Activated T-cell treated with anti-CD3 and anti-CD28 coated beads for 1 hour (primary cell): ENCODE data around the gene SLC9A8.
"Not testable (repeated sequence)": the region's sequence is repeated elsewhere in the genome, so short reads cannot be mapped to it uniquely, and the experiment has no call there.

Experiments used
- DNase-seq: peaks from one replicate; pipeline ENCODE4 v3.0.0-alpha.2; 2020; ENCODE audit warnings: low read depth

The SLC9A8 gene

DNA sequence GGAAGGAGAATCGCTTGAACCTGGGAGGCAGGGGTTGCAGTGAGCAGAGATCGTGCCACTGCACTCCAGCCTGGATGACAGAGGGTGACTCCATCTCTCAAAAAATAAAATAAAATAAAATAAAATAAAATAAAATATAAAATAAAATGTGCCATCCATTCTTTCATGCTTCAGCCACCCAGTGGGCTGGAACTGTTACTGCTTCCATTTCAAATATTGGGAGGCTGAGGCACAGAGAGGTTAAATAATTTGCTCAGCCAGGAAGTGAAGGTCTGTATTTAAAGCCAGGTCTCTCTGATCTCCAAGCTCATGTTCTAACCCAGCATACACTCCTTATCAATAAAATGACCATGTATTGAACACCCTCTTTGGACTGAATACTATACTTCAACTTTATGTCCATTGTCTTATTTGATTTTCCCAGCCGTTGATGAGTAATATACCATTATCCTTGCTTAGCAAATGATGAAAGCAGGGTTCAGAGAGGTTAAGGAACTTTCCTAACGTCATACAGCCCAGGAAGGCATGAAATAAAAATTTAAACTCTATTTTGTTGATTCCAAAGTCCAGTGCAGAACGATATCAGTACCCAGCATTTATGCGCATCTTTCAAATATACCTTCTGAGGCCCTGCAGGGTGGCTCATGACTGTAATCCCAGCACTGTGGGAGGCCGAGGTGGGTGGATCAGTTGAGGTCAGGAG is 25.8 kb upstream of the SLC9A8 start:
- no peak for DNase-seq

DNA sequence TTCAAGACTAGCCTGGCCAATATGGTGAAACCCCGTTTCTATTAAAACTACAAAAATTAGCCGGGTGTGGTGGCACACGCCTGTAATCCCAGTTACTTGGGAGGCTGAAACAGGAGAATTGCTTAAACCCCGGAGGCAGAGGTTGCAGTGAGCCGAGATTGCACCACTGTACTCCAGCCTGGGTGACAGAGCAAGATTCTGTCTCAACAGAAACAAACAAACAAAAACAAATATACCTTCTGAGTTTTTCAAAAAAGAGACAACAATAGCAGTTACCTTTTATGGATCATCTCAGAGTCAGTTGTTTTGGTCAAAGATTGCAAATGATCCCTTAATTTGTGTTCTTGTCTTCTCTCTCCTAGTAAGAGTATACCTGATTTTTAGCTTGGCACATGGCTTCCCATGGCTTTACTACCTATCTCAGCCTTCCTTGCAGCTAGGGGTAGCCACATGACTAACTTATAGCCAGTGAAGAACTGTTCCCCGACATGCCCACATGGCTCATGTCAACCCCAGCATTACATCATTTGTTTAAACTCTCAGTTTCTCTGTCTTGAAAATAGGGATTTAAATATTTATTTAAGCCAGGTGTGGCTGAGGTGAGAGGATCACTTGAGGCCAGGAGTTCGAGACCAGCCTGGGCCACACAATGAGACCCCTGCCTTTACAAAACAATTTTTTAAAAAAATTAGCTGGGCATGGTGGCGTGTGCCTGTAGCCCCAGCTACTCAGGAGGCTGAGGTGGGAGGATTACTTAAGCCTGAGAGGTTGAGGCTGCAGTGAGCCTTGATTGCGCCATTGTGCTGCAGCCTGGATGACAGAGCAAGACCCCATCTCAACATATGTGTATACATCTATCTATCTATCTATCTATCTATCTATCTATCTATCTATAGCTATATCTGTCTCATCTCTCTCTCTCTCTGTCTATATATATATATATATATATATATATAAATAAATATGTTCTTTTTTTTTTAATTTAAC is 25.0 kb upstream of the SLC9A8 start:
- DNase-seq = no peak

DNA sequence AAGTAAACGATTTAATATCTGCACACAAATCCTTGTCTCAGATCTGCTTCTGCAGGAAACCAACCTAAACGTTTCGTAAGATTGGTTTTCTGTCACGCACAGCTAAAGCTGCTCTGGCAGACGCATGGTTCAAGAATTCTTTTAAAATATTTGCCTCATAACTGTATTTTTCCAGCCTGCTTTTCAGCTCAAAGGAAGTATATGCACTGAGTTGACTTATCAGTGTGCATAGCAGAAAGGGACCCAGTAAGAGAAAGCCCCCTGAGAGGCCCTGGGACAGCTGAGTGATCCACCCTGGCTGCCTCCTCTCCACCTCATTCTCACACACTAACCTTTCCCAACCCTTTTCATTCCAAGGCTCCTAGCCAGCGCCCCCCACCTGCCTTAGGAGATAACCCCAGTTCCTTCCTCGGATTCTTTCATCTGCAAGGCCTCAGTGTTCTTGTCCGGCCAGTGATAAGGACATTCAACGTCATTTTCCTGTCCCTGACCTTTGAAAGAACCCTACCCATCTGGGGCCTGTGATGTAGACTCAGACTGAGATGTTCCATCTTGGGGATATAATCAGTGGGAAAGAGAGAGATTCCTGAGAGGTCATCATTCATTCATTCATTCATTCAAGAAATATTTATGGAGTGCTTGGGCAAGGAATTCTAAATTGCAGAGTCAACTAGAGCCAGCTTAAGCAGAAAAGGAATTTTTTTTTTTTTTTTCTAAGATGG is 22.4 kb upstream of the SLC9A8 start:
- no peak for DNase-seq

DNA sequence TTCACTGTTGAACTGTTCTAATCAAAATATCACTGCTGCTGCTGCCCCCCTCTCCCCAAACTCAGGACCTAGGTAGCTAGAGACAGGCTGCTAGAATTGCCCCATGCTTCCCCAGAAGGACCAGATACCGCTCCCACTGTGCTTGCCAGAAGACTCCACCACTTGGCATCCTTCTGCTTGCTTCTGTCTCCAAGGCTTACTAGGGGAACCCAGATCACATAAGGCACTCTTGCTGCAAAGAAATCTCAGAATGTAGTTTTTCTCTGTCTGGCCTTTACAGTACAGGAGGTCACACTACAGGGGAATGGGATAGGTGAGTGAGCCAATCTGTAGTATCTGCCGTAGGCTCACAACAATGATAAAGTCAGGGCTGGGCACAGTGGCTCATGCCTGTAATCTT is 21.5 kb upstream of the SLC9A8 start:
- no peak for DNase-seq

DNA sequence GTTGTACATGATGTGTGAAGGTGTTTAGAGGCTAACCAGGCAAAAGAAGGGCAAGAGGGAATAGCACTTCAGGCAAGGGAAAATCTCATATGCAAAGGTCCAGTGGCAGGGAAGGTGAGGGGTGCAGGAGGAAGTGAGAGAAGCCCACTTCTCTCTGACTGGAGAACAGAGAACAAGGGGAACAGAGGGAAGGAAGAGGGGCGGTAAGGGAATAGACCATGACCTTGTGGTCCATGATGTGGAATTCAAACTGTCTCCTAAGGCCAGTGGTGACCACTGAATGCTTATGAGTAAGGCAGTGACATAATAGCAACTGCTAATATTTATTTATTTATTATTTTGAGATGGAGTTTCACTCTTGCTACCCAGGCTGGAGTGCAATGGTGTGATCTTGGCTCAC is 20.6 kb upstream of the SLC9A8 start:
- no peak for DNase-seq

DNA sequence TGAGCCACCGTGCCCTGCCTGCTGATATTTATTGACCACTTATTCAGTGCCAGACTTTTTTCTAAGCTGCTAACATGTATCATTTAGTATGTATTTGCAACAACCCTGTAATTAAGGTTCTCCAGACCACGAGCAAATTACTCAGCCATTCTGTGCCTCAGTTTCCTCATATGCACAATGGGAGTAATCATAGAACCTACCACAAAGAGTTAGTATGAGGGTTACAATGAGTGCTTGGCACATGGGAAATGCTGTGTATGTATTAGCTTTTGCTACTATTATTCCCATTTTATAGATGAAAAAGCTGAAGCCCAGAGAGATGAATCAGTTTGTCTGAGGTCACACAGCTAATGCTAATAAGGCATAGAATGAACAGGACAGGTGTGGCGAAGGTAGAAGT is 20.0 kb upstream of the SLC9A8 start:
- no peak for DNase-seq

DNA sequence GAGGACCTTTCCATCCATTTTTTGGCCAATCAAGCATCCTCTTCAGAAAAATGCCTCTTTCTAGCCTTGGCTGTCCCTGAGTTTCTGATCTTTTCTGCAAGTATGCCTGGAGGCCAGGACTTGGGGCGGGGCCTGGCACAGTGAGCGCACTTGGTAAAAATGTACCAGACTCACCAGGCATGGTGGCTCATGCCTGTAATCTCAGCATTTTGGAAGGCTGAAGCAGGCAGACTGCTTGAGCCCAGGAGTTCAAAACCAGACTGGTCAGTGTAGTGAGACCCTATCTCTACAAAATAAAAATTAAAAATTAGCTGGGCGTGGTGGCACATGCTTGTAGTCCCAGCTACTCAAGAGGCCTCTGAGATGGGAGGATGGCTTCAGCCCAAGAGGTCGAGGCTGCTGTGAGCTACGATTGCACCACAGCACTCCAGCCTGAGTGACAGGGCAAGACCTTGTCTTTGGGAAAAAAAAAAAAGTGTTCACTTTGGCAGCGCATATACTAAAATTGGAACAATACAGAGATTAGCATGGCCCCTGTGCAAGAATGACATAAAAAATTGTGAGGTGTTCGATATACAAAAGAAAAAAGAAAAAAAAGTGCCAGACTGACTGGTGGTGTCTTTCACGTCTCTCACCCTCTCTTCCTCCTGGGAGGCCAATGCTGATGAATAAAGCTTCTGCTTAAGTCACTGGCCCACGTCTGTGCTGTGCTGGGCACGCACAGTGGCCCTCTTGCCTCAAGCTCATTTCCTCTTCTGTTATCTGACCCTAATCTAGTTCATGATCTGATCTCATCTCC is 18.1 kb upstream of the SLC9A8 start:
- DNase-seq = no peak

DNA sequence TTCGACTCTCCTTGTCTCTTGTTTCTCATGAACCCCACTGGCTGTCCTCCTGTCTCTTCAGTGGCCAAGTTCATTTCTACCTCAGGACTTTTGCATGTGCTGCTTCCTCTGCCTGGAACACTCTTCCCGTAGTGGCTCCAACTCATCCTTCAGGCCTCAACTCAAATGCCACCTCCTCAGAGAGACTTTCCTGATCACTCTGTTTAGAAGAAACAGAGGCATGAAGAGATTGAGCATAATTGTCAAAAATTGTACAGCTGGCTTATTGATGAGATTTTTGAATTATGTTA is 17.5 kb upstream of the SLC9A8 start:
- DNase-seq = no peak

DNA sequence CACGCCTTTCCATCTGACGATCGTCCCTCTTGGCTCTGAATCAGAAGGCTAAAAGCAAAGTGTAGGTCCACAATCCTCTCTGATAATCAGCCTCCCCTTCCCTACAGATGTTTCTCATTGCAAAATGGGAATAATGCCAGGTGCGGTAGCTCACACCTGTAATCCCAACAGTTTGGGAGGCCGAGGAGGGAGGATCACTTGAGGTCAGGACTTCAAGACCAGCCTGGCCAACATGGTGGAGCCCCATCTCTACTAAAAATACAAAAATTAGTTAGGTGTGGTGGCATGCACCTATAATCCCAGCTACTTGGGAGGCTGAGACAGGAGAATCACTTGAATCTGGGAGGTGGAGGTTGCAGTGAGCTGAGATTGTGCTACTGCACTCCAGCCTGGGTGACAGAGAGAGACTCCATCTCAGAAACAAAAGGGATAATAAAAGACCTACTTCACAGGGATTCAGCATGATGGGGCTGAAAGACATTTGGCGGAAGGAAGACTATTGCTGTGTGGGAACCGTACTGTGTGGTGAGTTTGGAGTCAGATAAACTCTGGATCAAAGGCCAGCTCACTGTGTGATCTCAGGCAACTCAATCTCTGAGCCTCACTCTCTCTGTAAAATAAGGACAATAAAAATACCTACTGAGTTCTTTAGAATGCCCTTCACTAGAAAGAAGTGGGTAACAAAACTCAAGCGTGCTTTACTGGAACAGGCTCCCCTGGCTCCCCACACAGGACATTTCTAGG is 15.9 kb upstream of the SLC9A8 start:
- no peak for DNase-seq

DNA sequence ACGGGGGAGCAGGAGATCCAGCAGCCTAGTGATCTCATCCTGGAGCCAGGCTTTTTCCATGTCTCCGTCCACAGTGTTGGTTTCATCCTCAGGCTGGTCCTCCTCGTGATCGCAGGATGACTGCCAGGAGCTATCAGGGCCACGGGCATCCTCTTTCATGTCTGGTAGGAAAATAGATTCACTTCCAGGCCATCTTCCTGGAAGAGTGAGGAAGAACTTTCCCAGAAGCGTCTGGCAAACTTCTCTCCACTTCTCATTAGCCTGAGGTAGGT is 15.3 kb upstream of the SLC9A8 start:
- DNase-seq = no peak

DNA sequence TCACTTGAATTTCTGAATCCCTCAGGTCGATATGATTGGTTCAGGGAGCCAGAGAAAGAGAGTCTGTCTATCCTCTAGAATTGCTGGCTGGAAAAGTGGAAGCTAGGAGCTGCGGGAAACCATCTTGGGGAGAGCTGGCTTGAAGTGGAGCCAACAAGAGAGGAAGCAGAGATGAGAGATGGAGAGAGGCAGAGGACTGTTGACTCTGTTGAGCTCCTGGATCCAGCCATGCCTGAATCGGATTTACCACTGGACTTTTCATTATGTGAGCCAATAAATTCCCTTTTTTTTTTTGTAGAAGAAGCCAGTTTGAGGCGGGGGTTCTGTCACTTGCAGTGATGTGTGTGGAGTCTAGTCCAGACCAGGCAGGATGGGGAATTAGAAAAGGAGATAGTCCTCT is 13.9 kb upstream of the SLC9A8 start:
- DNase-seq = no peak

DNA sequence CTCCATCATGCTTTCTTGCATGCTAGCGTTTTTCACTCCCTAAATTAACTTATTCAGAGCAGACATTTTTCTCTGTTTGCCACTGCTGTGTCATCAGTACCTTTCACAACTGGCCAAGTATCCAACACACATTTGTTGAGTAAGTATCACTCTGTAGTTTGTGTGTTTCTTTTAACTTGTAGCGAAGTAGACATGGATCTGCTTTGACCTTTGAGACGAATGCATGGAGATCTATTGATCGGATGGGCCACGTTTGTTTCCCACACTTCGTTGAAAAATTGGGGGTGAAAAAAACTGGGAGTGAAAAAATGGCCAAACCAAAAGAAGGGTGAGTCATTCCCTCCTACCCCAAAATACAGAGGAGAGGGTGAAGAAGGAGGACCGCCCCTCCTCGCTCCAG is 12.9 kb upstream of the SLC9A8 start:
- DNase-seq = no peak

DNA sequence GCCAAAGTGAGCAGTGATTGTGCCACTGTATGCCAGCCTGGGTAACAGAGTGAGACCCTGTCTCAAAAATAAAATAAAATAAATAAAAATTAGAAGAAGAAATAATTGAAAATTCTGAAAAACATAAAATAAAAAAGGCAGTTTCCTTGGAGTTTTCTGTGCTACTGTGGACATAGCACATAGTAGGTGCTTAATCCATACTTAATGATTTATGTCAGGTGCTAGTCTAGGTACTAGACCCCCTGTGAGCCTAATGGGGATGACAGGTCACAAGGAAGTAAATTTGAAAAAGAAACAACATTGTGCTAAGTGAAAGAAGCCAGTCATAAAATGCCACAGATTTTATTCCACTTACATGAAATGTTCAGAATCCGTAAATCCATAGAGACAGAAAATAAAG is 9.2 kb upstream of the SLC9A8 start:
- no peak for DNase-seq

DNA sequence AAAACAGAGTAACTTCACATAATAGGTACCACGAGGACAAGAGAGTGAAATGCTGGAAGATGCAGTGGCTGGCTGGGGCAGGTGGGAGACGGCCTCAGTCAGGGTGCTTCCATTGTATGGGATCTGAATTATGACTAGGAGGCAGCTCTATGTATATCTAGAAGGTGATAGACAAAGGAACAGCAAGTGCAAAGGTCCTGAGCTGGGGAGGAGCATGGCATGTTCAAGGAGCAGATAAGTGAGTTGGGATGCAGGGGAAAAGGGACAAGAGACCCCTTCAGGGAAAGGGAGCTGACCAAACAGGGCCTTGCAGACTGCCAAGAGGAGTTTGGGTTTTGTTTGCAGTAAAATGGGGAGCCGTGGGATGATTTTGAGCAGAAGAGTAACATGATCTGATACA is 8.3 kb upstream of the SLC9A8 start:
- no peak for DNase-seq

DNA sequence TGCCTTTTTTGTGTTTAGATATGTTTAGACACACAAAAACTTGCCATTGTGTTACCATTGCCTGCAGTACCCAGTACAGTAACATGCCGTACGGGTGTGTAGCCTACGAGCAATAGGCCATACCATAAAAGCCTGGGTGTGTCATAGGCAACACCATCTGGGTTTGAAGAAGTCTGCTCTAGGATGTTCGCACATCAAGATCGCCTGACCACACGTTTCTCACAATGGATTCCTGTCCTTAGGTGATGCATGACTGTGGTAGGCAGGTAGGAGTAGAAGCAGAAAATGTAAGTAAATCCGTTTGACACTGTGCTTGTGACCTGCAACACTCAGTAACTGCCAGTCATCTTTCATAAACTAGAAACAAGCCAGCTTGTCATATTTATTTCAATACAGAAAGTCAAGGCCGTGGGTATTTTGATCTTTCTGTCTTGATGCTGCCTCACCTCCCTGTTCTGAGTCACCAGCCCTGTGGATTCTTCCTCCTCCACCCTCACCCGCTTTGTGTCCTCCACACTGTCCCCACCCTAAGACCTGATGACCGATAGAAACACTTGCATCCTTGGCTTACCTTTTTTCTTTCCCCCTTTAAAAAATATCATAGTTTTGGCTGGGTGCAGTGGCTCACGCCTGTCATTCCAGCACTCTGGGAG is 7.3 kb upstream of the SLC9A8 start:
- not testable (repeated sequence) for DNase-seq

DNA sequence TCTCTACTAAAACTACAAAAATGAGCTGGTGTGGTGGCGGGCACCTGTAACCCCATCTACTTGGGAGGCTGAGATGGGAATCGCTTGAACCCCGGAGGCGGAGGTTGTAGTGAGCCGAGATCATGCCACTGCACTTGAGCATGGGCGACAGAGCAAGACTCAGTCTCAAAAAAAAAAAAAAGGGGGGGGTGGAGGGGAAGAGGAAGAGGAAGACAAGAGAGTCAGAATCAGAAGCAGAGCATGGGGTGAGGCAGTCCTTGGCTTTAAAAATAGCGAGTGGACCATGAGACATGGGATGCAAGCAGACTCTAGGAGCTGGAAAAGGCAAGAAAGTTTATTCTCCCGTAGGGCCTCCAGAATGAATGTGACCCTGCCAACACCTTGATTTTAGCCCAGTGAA is 3.9 kb upstream of the SLC9A8 start:
- no peak for DNase-seq

DNA sequence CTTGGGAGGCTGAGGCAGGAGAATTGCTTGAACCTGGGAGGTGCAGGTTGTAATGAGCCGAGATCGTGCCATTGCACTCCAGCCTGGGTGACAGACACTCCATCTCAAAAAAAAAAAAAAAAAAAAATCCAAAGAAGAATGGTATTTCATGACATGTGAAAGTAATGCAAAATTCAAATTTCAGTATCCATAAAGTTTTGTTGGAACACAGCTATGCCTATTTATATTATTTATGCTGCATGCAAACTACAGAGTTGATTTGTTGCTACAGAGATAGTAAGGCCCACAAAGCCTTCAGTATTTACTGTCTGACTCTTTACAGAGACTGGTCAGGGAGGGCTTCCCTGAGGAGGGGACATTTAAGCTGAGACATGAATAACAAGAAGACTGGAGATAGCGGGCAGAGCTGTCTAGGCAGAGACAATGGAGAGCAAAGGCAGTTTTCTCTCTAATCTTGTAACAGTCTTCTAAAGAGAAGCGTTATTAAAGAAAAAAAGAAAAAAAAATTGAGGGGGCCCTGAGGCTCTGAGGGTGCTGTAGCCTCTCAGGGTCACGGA is 2.7 kb upstream of the SLC9A8 start:
- no peak for DNase-seq

DNA sequence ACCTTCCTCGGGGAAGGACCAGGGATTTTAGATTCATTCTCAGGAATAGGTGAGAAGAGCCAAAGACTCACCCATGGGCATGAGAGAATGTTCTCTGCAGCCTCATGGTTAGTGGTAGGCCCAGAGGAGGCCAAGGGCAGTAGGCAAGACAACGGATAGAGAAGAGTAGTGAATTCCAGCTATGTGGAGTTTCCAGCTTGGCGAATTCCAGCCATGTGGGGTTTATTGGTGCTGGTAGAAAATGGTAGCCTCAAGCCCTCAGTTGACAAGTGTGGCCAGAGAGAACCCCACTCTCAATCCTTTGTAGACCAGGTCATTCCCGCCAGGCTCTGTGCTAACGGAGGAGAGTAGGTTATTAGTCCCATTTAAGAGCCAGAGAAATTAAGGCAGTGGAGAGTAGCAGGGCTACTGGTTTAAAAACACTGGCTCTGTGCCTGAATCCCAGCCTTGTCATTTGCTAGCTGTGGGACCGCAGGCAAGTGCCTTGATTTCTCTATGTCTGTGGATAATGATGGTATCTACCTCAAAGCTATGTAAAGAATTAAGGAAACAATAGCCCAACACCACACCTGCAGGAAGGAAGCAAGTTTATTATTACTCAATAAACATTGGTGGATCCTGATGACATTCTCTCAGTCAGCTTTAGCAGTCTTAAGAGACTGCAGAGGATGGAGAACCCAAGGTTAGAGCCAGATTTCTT is 2.0 kb upstream of the SLC9A8 start:
- no peak for DNase-seq

DNA sequence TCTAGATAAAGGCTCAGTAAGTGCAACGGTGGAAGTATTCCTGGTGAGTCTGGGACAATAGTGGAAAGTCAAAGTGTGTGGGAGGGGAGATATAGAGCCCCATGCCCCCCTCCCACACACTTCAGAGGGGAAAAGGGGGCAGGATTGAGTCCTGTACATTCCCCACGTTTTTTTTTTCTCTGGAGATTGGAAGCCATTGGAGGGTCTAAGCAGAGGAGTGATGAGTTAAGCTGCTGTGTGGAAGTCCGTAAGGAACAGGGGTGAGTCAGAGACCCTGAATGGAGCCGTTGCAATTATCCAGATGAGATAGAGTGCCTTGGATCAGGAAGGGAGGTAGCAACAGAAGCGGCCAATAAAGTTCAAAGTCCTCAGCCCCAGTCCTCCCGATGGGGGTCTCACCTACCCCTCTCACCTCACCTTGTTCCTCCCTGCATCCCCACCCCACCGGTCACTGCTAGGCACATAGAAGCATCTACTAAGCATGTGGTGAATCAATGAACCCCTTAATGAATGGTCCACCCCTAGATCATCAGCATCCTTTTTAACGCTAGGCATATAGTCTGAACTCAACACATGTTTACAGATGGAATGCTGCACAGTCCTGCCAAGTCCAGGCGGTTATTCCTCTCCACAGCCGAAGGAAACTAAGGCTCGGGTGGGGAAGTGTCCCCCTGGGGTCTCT is 662 bp upstream of the SLC9A8 start:
- DNase-seq = no peak
